CD4-positive, alpha-beta T cell (primary cell): ENCODE measurements around the gene KRTAP25-1. TPM values are rescaled to one million over a fixed set of nuclear protein-coding genes. Genes with fewer than 3 reads are reported as not detected.

Source experiments
- ATAC-seq: fragments of 200-7000 bp; cut with Tn5 transposase; one replicate; pipeline ENCODE4 v1.10.0; 2022; ENCODE audit warnings: mild to moderate bottlenecking; ENCODE audit not compliant: poor library complexity
- CTCF ChIA-PET: fragments of 350-600 bp; sonication (Branson Sonifier 250); formaldehyde crosslinking; loops from one replicate; lab custom pipeline; 2021; ENCODE audit warnings: antibody characterized with exemption, inconsistent platforms; lab: Charles Lee
- POLR2A ChIA-PET: fragments of 350-600 bp; sonication (Branson Sonifier 250); formaldehyde crosslinking; loops from one replicate; lab custom pipeline; 2021; ENCODE audit warnings: antibody characterized with exemption, inconsistent platforms; lab: Charles Lee
- DNase-seq, 14 experiments: peaks; one replicate each; pipeline ENCODE4 v3.0.0-alpha.2; 2013 to 2020; ENCODE audit warnings: mixed read lengths in 2 of 14
- H3K27ac ChIP-seq, 2 donors: one replicate each; pipeline versions ENCODE4 v1.5.1 to v1.7.0; 2013; ENCODE audit warnings: low read length in 2 of 2, low read depth in 1 of 2, mild to moderate bottlenecking in 1 of 2
- H3K27me3 ChIP-seq, 2 experiments: 1 replicate in 1 of 2; 2 replicates in 1 of 2; pipeline versions ENCODE4 v1.6.1 to v1.7.0; 2013; ENCODE audit warnings: low read length in 2 of 2, control low read depth in 1 of 2, mild to moderate bottlenecking in 1 of 2, moderate library complexity in 1 of 2; ENCODE audit not compliant: insufficient read depth in 2 of 2, control insufficient read depth in 1 of 2
- H3K36me3 ChIP-seq: one replicate; pipeline ENCODE4 v1.6.1; 2013; ENCODE audit warnings: low read length, control low read depth; ENCODE audit not compliant: insufficient read depth
- H3K4me1 ChIP-seq: one replicate; pipeline ENCODE4 v1.6.1; 2013; ENCODE audit warnings: low read length, control low read depth; ENCODE audit not compliant: insufficient read depth
- H3K4me3 ChIP-seq: one replicate; pipeline ENCODE4 v1.5.1; 2013; ENCODE audit warnings: mild to moderate bottlenecking, low read length, moderate library complexity
- H3K9me3 ChIP-seq, 2 experiments: 1 replicate in 1 of 2; 2 replicates in 1 of 2; pipeline versions ENCODE4 v1.6.1 to v1.7.0; 2013; ENCODE audit warnings: low read length in 2 of 2, mild to moderate bottlenecking in 2 of 2, control low read depth in 1 of 2, moderate library complexity in 1 of 2; ENCODE audit not compliant: control insufficient read depth in 1 of 2, insufficient read depth in 1 of 2
- H3K27ac Mint-ChIP-seq: one replicate; pipeline ENCODE4 v1.8.0; 2020; ENCODE audit warnings: mixed read lengths
- H3K27me3 Mint-ChIP-seq: one replicate; pipeline ENCODE4 v1.8.0; 2021; ENCODE audit warnings: mixed read lengths
- H3K36me3 Mint-ChIP-seq: one replicate; pipeline ENCODE4 v1.8.0; 2021; ENCODE audit warnings: low read depth, mixed read lengths
- H3K4me1 Mint-ChIP-seq: one replicate; pipeline ENCODE4 v1.8.0; 2021; ENCODE audit warnings: low read depth, mixed read lengths
- H3K4me3 Mint-ChIP-seq: one replicate; pipeline ENCODE4 v1.8.0; 2020; ENCODE audit warnings: mild to moderate bottlenecking, mixed read lengths
- H3K9me3 Mint-ChIP-seq: one replicate; pipeline ENCODE4 v1.8.0; 2020; ENCODE audit warnings: mixed read lengths
- CTCF ChIP-seq: fragments of 200-600 bp; IDR thresholded peaks from one replicate; pipeline ENCODE4 v1.8.0; 2022; ENCODE audit warnings: antibody characterized with exemption, mild to moderate bottlenecking
- intact Hi-C, 2 experiments: fragments of 100-400 bp; cut with DNase I in 1 of 2; cut with micrococcal nuclease in 1 of 2; formaldehyde crosslinking; loops; one replicate each; pipeline versions ENCODE4 v1.15.1 to v1.9.0; 2023 to 2025; cut with DNase I, micrococcal nuclease
- total RNA-seq, 174 experiments: library from RNA in 2 of 174; stranded (reverse) in 2 of 174; gene quantifications; one replicate each; pipeline ENCODE4 v1.2.3 and lab custom pipeline; 2021 to 2026

KRTAP25-1 gene
- total RNA-seq, 2 experiments from 2014 or later = not detected

- H3K27me3 Mint-ChIP-seq = no peaks in the 10 kb centered on the region
- H3K4me1 Mint-ChIP-seq = no peaks in the 10 kb centered on the region
- no peak overlapping the region for H3K4me3 Mint-ChIP-seq
- DNase-seq (no peak), ATAC-seq (no peak)
- CTCF ChIA-PET = no interaction called here
- no peak overlapping the region for H3K27ac ChIP-seq
- no peak overlapping the region for H3K27ac Mint-ChIP-seq
- H3K4me3 ChIP-seq = no peak overlapping the region
- H3K36me3 ChIP-seq = no peaks in the 10 kb centered on the region
- TF ChIP-seq CTCF = no peak
- no peaks in the 10 kb centered on the region for H3K9me3 Mint-ChIP-seq
- intact Hi-C loops = no loop called here
- POLR2A ChIA-PET = no interaction called here
- no peaks in the 10 kb centered on the region for H3K27me3 ChIP-seq
- no peaks in the 10 kb centered on the region for H3K9me3 ChIP-seq
- H3K4me1 ChIP-seq = no peaks in the 10 kb centered on the region
- H3K36me3 Mint-ChIP-seq = no peaks in the 10 kb centered on the region
Observed at GRCh38 chr21:30305136-30305535, 15.8 kb upstream of the KRTAP25-1 start.

- H3K9me3 Mint-ChIP-seq = no peaks in the 10 kb centered on the region
- TF ChIP-seq CTCF = no peak
- no peaks in the 10 kb centered on the region for H3K27me3 Mint-ChIP-seq
- H3K36me3 Mint-ChIP-seq = no peaks in the 10 kb centered on the region
- ATAC-seq (no peak), DNase-seq (no peak)
- intact Hi-C loops = no loop called here
- Histone ChIP-seq H3K27me3 (no peaks in the 10 kb centered on the region), H3K36me3 (no peaks in the 10 kb centered on the region), H3K9me3 (no peaks in the 10 kb centered on the region), H3K4me1 (no peaks in the 10 kb centered on the region), H3K4me3 (no peak within 1 kb of the TSS), H3K27ac (no peak within 1 kb of the TSS)
- H3K27ac Mint-ChIP-seq = no peak within 1 kb of the TSS
- CTCF ChIA-PET = no interaction called here
- POLR2A ChIA-PET = no interaction called here
- no peaks in the 10 kb centered on the region for H3K4me1 Mint-ChIP-seq
- no peak within 1 kb of the TSS for H3K4me3 Mint-ChIP-seq
Observed at GRCh38 chr21:30282850-30283249, 6.5 kb downstream of the KRTAP25-1 start, which contains the start of gene KRTAP24-1. Gene KRTAP24-1 (minus strand): TSS chr21:30282950. CDS start chr21:30282932, 18 bp downstream.

- no peaks in the 10 kb centered on the region for H3K9me3 Mint-ChIP-seq
- TF ChIP-seq CTCF = no peak
Observed at GRCh38 chr21:30271611-30272010, 17.7 kb downstream of the KRTAP25-1 start.

More at GRCh38 chr21:30271611-30272010, 17.7 kb downstream of the KRTAP25-1 start:
- POLR2A ChIA-PET = no interaction called here
- Mint-ChIP-seq H3K27ac (no peak overlapping the region), H3K27me3 (peaks cover 5% of the 10 kb centered on the region), H3K36me3 (no peaks in the 10 kb centered on the region), H3K4me3 (no peak overlapping the region), H3K4me1 (no peaks in the 10 kb centered on the region)
- DNase-seq (no peak), ATAC-seq (no peak)
- H3K27me3 ChIP-seq = no peaks in the 10 kb centered on the region
- no peaks in the 10 kb centered on the region for H3K9me3 ChIP-seq
- no peak overlapping the region for H3K4me3 ChIP-seq
- H3K27ac ChIP-seq = no peak overlapping the region
- intact Hi-C loops = no loop called here
- H3K36me3 ChIP-seq = no peaks in the 10 kb centered on the region
- CTCF ChIA-PET = no interaction called here
- H3K4me1 ChIP-seq = no peaks in the 10 kb centered on the region
